ENCODE results near the gene PRIM2. TPM values are rescaled to one million over a fixed set of nuclear protein-coding genes. Genes with fewer than 3 reads are reported as not detected.
"Not testable (repeated sequence)": the region's sequence is repeated elsewhere in the genome, so short reads cannot be mapped to it uniquely, and the experiment has no call there.

PRIM2 gene
- total RNA-seq, 1 experiment from 2014 or later, result 43.7 TPM

DNA sequence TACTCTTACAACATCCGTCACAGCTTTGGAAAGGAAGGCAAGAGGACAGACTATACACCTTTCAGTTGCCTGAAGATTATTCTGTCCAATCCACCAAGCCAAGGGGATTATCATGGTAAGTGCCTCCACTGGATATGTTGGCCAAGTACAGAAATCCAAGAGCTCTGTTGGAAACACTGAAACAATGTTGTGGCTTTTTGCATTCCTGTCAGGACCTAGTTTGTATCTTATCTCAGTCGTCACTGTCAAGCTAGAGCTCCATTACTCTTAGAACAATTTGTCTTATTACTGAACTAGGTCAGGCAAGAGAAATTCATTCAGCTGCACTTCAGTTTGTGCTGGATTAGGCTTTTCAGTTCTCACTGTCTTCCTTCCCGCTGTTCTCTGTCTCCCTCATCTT, 283.7 kb downstream of the PRIM2 start:
- DNase-seq (ENCODE audit: low read depth), result not testable (repeated sequence)

GRCh38 chr6:57605303-57605702, 287.9 kb downstream of the PRIM2 start:
- peak; percentile 31 for DNase-seq (ENCODE audit: low read depth)

DNA sequence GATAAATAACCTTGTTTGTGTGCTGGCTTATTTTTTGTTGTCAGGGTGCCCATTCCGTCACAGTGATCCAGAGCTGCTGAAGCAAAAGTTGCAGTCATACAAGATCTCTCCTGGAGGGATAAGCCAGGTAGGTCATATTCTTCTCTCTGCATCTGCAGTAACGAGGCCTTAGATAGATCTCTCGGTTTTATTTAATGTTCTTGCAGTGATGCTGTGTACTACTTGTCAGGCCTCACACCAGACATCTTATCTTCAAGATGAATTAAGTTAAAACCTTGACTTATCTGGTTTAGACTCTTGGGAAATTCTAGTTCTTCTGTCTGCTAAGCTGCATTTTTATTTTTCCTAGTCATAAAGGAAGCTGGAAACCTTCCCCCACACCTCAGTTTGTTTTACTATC, 288.9 kb downstream of the PRIM2 start:
- DNase-seq (ENCODE audit: low read depth), result not testable (repeated sequence)

DNA sequence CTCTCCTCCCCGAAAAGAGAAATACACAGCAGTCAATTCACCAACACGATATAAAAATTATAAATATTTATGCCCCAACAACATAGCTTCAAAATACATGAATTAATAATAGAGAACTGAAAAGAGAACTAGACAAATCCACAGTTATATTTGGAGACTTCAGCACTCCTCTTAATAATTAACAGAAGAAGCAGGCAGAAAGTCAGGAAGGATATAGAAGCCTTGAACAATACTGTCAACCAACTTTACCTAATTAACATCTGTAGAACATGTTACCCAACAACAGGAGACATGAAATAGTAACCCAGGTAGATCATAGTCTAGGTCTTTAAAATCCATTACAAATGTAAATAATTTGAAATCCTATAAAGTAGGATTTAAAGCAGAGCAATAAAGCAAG, 293.2 kb downstream of the PRIM2 start:
- DNase-seq (ENCODE audit: low read depth), result not testable (repeated sequence)

DNA sequence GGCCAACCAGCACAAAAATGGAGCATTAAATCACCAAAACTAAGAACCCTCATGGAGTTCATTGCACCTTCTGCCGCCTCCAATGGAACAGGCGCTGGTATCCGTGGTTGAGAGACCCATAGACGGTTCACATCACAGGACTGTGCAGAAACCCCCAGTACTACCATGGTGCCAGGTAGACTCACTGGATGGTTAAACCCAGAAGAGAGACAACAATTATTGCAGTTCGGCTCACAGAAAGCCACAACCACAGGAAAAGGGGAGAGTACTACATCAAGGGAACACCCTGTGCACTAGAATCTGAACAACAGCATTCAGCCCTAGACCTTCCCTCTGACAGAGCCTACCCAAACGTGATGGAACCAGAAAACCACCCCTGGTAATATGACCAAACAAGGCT, 301.5 kb downstream of the PRIM2 start:
- DNase-seq (ENCODE audit: low read depth), result not testable (repeated sequence)

- not testable (repeated sequence) for DNase-seq (ENCODE audit: low read depth)
These were observed 314.3 kb downstream of the PRIM2 start for GRCh38 chr6:57631773-57632172.

GRCh38 chr6:57658526-57658925, 341.1 kb downstream of the PRIM2 start:
- DNase-seq (ENCODE audit: low read depth), result peak; percentile 13

DNA sequence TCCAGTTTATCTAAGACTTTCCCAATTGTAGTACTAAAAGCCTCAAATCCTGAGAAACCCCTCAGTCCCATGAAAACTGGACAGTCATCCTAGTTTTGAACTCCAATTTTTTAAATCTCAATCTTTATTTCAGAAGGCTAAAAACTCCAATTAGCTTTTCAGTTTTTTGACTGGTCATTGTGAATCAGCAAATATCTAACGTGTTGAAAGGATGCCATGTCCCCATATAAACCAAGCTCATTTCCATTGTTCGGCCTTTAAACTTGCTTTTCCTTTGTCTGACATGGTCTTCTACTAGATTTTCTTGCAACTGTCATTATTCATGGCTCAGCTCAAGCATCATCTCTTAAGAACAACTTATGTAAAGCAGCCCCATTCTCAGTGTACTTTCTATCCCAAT, 342.4 kb downstream of the PRIM2 start:
- not testable (repeated sequence) for DNase-seq (ENCODE audit: low read depth)

GRCh38 chr6:57660940-57661339, 343.5 kb downstream of the PRIM2 start:
- not testable (repeated sequence) for DNase-seq (ENCODE audit: low read depth)

- not testable (repeated sequence) for DNase-seq (ENCODE audit: low read depth)
These were observed 350.7 kb downstream of the PRIM2 start for GRCh38 chr6:57668108-57668507.

DNA sequence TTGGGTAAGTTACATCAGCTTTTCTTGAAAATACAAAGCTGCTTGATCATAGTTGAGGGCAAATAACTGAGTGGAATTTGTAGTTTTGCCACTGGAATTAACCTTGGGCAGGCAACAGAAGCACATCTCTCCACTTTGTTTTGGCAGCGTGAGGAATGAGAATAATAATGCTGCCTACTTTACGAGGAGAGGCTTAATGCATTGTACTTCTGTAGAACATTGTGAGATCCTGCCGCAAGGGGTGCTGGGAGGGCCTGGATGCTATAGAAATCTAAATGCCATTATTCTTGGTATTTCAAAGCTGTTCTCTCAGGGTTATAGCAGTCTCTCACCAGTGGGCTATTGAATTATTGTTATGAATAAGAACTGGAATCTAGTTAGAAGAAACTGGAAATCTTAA, 353.8 kb downstream of the PRIM2 start:
- not testable (repeated sequence) for DNase-seq (ENCODE audit: low read depth)

GRCh38 chr6:57671937-57672627, 354.7 kb downstream of the PRIM2 start:
- peak; percentile 39 for DNase-seq (ENCODE audit: low read depth)

- peak; percentile 41 for DNase-seq (ENCODE audit: low read depth)
These were observed 355.9 kb downstream of the PRIM2 start for GRCh38 chr6:57673281-57673680.

GRCh38 chr6:57675386-57675785, 358.0 kb downstream of the PRIM2 start:
- not testable (repeated sequence) for DNase-seq (ENCODE audit: low read depth)

DNA sequence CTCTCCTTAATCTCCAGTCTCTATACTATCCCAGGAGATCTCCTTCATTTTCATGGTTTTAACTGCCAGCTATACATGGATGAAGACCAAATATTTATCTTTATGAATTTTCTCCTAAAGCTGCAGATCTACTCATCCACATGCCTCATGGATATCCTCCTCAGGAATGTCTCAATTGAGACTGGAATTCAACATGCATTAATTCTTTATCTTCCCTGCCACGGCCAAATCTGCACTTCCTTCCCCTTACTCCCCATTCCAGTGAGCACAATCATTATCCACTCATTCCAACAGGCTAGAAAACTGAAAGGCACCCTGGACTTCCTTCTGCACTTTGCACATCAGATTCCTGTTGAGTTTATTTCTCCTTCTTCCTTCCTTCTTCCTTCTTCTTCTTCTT, 379.0 kb downstream of the PRIM2 start:
- not testable (repeated sequence) for DNase-seq (ENCODE audit: low read depth)

Other genes with a start within 250 kb of the PRIM2 start
- 41.4 and 42.9 TPM in 2 replicates for gene ZNF451, start 227.4 kb upstream of the PRIM2 start, total RNA-seq (2014; rRNA removed)
- gene BAG2, start 145.3 kb upstream of the PRIM2 start, total RNA-seq (2014; rRNA removed), result 16.3 and 19.6 TPM in 2 replicates
- gene RAB23, start 95.3 kb upstream of the PRIM2 start, total RNA-seq (2014; rRNA removed), result 37.0 and 39.8 TPM in 2 replicates

Data from LHCN-M2 (cell line).